ENCODE results near the gene ANKRD34C.

Gene ANKRD34C

DNA sequence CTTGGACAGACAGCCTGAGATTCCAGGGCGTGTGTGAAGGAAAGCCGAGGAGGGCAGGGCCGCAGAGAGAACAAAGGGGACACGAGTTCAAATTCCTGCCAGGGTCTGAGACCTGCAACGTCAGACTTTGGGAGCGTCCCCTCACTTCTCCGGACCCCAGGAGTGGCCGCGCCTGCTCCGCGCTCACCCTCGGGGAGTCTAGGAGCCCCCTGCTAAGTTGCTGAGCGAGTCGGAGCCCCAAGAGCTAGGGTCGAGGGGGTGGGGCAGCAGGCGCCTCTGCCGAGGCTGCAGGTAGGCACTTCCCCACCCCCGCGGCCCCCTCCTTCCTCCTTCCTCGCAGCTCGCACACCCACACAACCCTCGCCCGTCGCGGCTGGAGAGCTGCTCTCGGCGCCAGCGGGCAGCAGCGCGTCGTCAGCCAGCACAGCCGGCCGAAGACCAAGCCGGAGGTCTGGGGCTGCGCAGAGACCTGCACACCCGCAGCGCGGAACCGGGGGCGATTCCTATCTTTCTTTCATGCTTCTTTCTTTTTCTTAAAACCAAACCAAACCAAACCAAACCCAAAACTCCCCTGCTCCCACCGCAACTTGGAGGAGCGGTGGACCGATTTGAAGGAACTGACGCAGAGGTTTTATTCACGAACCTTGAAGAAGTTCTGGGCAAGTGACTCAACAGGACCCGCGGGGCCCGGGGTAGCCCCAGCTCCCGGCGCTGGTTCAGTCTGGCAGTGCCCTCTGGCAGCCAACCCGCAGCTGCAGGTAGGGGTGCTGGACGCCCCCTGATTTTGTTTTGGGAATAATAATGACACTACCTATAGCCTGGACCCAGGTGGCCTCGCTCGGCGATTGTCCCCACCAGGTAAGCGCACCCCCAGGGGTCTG lies at the start of gene ANKRD34C:
Gene ANKRD34C, plus strand, starts transcription at position 352 of the 881 bp plus-strand sequence. CDS start 10,563 bp downstream, outside the sequence.
- DNase-seq: no peak

GRCh38 chr15:79233236-79233635 lies 49.3 kb upstream of the ANKRD34C start:
- no peak for DNase-seq

DNA sequence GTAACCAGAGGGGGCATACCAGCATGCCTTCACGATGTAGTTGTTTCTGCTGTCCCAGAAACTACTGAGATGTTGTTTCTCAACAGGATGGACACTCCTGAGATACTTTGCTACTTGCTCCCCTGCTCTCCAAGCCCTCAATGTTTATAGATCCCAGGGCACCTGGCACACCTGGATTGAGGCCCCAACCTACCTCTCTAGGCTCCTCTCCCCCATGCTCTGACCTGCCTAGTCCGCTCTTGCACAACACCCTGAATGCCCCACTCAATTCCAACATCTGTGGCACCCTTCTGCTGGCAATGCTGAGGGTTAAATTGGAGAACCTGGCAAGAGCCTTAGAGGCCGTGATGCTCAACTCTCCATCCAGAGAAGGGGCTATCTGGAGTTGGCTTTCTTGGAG lies 42.5 kb upstream of the ANKRD34C start:
- DNase-seq: no peak

DNA sequence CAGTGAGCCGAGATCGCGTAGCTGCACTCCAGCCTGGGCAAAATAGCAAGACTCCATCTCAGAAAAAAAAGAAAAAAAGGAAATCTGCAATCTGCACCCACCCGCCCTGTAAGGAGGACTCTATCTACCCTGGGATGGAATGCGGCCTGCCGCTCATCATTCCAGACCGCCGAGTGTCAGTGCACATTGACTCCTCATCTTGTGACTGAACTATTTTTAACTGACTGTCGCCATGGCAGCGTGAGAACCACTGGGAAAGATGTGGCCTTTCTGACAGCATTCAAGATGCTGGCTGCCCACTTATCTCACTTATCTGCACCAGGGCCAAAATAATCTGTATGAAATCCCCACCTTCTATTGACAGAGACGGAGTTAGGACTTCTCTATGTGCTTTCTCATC lies 38.8 kb upstream of the ANKRD34C start:
- no peak for DNase-seq

DNA sequence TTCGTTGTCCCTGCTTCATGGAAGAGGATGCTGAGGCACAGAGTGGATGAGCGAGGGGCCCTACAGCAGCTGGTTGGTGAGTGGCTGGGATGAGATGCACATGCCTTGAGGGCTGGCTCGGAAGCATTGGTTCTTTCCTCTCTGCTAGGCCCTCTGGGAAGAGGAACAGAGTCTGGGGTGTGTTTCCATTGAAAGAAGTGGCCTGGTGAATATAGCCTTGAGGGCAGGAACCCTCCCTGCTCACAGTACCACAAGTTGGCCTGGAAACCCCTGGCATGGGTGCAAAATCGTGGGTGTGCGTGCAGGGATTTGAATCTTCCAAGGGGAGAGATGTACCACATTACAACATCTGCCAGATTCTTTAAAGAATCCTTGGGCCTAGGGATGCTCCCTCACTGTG lies 37.6 kb upstream of the ANKRD34C start:
- no peak for DNase-seq

DNA sequence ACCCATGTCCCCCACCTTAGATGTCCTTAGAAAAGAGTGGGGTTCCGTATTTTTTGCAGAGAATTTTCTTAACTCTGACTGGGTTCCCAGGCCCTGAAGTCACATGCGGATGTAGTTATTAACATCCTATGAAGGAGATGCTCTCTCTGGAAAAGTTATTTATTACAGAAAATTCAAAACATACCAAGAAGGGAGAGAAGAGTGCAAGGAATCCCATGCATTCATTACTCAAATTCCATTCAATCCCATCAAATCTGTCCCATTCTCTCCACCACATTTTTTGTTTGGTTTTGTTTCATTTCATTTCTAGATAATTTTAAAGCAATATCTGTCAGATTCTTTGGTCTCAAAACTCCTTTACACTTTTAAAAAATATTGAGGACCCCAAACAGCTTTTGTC lies 34.3 kb upstream of the ANKRD34C start:
- DNase-seq: no peak

DNA sequence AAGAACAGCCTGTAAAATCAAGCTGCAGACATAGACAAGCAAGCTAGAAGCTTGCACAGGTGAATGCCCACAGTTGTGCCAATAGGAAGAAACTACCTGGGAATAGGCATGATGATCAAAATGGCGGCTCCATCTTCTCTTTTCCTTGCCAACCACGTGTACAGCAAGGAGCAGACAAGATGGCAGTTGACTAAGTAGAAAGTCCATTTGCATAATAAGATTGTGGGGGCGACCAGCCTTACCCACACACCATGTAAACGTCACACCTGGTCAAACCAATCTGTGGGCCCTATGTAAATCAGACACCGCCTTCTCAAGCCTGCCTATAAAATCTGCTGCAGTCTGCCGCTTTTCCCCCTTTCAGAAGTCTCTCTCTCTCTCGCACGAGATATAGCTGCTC lies 25.1 kb upstream of the ANKRD34C start:
- no peak for DNase-seq

- DNase-seq: no peak
Measured at GRCh38 chr15:79261836-79262235, 20.7 kb upstream of the ANKRD34C start.

DNA sequence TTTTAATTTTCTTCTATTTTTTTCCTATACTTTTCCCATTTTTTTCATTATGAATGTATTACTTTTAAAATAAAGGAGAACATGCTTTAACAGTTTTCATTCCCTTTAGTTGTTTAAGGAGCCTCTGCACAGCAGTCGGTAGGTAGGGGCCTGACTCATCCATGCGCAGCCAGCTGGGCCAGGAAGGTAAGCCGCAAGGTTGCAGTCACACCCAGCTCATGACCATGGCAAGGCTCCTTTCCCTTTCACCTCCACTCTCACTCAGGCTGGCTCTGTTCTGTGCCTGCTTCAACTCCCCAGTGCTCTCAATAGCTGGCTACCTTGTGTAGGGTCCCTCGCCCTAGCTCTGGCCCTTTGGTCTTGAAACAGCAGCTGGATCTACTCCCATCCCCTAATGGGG lies 17.4 kb upstream of the ANKRD34C start:
- no peak for DNase-seq

GRCh38 chr15:79265987-79266579 lies 16.4 kb upstream of the ANKRD34C start:
- no peak for DNase-seq

GRCh38 chr15:79283252-79284048 lies 928 bp downstream of the ANKRD34C start:
- no peak for DNase-seq

GRCh38 chr15:79290642-79291275 lies 8.2 kb downstream of the ANKRD34C start:
- DNase-seq: no peak

DNA sequence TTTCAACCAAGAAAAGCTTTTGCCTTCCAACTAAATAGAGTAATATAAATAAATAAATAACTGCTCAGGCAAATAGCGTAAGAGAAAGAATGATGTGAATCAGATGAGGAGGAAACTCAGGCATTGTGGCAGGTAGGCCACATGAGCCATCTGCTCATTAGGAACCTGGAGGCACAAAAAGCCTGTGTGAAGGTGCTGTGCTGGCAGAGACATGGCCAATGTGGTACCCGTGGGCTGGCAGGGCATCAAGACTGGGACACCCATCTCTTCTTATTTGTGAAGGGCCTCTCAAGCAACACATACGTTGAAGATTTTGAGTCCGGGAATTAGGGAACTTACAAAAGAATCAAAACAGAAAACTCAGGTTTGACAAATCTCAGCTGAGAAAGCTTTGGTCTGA lies 9.5 kb downstream of the ANKRD34C start:
- DNase-seq: no peak

- no peak for DNase-seq
Measured at GRCh38 chr15:79294075-79294474, 11.6 kb downstream of the ANKRD34C start.

DNA sequence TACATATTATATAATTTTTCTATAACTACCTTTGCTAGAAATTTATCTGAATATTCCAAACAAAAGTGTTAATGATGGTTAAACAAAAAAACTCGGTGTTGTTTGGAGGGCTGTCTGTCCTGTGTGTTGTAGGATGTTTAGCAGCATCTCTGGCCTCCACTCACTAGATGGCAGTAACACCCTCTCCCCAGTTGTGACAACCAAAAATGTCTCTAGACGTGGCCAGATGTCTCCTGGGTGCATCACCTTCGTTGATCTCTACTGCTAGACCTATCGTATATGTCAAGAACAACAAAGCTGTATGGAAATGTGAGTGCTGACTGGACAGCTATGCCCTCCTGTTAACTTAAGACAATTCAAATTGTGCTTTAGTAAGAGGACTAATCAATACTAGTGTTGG lies 14.1 kb downstream of the ANKRD34C start:
- no peak for DNase-seq

- DNase-seq: no peak
Measured at GRCh38 chr15:79299126-79299840, 16.8 kb downstream of the ANKRD34C start.

GRCh38 chr15:79299841-79300235 lies 17.3 kb downstream of the ANKRD34C start:
- no peak for DNase-seq

DNA sequence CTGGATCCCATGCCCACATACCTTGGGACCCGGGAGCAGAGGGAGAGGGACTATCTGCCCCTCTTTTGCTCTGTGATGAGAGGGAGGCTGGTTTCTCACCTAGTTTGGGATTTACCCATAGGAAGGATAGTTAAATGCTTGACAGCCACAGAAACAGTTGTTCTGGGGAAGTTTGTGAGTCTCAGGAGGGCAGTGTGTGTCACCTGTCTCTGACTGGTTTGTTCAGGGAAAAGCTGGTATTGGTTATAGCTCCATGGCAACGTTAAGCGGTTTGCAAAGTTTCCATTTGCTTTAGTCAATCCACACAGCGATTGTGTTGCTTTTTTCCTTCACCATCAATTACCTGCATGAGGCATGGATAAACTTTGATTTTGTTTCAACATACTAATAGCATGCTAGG lies 24.7 kb downstream of the ANKRD34C start:
- DNase-seq: no peak

GRCh38 chr15:79308874-79309273 lies 26.4 kb downstream of the ANKRD34C start:
- no peak for DNase-seq

DNA sequence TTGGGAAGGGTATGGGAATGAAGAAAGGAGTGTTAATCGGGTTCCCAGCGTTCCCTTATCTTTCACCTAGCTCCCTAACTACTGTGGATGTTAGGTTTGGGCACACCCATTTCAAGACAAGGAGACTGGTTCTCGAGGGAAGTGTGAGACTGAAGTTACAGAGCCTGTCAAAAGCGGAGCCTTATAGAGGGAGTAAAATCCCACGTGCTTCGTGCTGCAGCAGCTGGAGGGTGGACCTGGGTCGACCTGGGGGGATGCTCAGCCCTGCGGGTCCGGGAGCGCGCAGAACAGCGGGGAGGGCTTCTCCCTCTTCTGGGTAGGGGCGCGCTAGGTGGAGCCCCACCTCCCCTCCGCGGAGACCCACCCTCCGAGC lies 28.1 kb downstream of the ANKRD34C start:
- DNase-seq: no peak

DNA sequence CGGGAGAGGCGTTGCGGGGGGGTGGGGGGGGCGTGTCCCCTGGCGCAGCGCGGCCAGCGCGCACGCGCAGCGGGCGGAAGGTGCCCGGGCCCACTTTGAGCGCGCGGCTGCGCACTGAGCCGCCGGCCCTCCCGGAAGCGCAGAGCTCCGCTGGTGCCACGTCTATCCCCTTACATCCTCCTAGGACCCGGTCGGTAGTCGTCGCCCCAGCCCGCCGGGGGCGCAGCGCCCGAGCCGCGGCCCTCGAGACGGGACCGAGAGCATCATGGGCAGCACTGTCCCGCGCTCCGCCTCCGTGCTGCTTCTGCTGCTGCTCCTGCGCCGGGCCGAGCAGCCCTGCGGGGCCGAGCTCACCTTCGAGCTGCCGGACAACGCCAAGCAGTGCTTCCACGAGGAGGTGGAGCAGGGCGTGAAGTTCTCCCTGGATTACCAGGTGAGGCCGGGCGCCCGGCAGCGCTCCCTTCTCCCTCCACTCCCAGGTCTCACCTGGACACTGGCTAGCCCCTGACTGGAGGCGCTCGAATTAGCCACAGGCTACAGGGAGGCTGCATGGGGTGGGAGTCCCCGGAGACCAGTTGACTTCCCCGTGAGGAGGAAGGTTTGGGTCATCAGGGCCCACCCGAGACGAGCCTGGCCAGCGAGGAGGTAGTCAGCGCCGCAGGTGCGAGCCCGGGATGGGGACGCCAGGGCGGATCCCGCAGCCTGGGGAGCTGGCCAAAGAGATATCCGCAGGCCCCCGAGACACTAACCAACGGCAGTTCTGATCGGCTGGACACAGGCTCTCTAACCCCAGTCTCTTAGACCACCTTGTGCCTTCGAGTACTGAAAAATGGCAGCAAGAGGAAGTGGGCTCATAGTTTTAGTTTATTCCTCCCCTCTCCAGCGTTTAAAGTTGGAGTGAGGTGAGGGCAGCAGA lies 28.7 kb downstream of the ANKRD34C start, which contains the start of gene TMED3:
Gene TMED3, plus strand, starts transcription at position 128 of the 916 bp plus-strand sequence. Its CDS starts 138 bp downstream, at position 266.
- DNase-seq: peak; percentile 81
